GM12801 (cell line): ENCODE measurements around the gene B3GALT2.

Experiments used
- TF ChIP-seq, protein P1 (sequence below): IDR thresholded peaks from one replicate; pipeline ENCODE4 v1.5.1; 2011; ENCODE audit warnings: control low read depth; ENCODE audit not compliant: insufficient read length; ENCODE audit errors: extremely low read depth

B3GALT2 gene

DNA sequence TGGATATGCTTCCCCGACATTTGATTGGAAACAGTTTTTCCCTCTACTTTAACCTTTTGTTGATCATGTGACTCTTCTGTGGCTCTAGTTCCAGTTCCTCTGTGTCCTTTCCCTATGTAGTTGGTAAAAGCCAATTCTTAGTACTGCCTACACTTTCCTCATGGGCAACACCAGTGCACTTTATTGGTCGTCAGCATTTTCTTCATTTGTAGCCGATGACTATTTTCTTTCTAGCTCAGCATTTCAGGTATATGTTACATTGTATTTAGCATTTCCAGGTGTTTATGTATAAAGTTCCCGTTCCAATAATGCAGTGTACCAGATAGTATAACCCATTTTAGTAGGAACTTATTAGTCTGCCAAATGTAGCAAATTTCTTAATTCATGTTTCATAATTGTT, 27.6 kb upstream of the B3GALT2 start:
- TF ChIP-seq, protein P1, sequence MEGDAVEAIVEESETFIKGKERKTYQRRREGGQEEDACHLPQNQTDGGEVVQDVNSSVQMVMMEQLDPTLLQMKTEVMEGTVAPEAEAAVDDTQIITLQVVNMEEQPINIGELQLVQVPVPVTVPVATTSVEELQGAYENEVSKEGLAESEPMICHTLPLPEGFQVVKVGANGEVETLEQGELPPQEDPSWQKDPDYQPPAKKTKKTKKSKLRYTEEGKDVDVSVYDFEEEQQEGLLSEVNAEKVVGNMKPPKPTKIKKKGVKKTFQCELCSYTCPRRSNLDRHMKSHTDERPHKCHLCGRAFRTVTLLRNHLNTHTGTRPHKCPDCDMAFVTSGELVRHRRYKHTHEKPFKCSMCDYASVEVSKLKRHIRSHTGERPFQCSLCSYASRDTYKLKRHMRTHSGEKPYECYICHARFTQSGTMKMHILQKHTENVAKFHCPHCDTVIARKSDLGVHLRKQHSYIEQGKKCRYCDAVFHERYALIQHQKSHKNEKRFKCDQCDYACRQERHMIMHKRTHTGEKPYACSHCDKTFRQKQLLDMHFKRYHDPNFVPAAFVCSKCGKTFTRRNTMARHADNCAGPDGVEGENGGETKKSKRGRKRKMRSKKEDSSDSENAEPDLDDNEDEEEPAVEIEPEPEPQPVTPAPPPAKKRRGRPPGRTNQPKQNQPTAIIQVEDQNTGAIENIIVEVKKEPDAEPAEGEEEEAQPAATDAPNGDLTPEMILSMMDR = no peak

DNA sequence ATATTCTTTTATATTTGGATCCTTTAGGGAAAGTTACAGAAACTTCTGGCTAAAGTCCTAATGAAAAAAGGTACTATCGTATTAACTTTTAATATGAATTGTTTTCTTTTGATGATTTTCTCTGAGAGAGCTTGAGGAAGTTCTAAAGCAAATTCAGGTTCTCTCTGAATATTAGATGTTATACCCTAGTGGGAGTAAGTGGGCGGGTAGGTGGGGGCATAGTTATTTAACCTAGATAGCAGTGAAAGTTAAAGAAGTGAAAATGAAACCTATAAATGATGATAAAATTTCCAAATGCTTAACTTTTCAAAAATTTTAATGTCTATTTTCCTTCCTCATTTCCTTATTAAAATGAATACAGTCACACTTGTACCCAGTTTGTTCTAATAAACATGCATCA, 26.2 kb upstream of the B3GALT2 start:
- TF ChIP-seq, protein P1 = no peak

DNA sequence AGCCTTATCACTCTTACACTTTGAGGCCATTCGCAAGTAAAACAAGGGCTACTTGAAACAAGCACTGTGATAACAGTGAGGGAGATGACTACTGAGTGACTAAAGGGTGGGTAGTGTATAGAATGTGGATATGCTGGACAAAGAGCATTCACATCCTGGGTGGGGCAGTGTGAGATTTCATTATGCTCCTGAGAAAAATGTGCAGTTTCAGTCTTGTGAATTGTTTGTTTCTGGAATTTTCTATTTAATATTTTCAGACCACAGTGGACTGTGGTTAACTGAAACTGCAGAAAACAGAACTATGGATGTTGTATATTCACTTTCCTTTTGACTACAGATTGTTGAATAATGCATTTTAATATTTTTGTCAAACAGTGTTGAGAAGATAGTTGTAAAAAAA, 25.1 kb upstream of the B3GALT2 start:
- TF ChIP-seq, protein P1 = no peak

DNA sequence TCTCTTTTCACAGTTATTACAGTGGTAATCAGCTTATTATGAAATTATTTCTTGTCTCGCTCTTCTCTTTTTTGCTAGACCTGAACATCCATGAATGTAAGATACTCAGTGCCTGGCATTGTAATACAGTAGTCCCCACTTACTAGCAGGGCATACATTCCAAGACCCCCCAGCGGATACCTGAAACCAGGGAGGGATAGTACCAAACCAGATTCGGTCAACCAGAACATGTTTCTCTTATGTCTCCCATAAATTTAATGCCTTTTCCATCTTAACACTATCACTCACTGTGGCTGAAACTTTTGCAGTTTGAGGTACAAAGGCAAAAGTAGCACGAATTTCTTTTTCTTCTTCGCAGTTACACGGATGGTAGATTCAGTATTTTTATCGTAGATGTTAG, 24.6 kb upstream of the B3GALT2 start:
- TF ChIP-seq, protein P1 = no peak

DNA sequence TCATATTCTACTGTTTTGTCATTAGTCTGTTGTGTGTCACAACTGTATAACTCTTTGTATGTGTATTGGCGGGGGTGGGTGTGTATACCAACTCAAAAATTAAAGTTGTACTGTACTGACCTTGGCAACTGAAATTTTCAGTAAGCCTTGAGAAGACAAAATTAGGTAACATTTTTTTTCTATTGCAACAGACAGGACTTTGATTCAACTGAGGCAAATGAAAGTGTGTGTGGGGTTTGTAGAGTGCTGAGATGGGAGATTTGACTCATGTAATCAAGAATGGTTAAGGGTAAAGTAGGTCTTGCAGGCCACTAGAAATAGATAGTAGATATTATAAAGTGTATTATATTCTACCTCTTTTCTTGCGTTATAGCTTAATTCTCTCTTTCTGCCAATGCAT, 14.6 kb upstream of the B3GALT2 start:
- TF ChIP-seq, protein P1 = no peak

DNA sequence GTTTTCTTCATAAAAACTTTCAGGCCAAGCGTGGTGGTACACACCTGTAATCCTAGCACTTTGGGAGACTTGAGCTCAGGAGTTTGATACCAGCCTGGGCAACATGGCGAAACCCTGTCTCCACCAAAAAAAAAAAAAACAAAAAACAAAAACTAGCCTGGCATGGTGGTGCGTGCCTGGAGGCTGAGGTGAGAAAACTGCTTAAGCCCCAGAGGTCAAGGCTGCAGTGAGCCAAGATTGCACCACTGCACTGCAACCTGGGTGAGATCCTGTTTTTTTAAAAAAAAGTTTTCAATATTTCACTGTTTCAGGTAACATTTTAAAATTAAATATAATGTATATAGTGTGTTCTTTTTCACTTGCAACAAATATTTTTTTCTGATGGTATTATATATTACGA, 13.5 kb upstream of the B3GALT2 start:
- TF ChIP-seq, protein P1 = no peak

DNA sequence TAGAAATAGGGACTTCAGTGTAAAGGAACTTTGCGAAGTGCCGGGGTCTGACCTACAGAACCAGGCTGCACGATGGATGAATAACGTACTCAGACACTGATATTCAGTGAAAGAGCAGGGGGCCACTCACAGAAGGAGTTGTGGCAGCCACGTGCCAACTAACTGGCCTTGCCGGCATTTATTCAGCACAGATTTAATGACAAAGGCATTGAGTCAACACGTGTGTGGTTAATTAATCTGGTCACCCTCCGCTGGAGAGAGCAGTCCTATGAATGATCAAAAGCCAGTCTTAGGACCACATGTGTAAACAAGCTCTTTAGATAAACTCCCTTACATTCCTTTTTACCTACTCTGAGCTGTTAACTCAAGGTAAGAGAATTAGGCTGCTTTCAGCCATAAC, 6.2 kb upstream of the B3GALT2 start:
- TF ChIP-seq, protein P1 = no peak
